ENCODE data around the gene TUSC2. TPM values are rescaled to one million over a fixed set of nuclear protein-coding genes. Genes with fewer than 3 reads are reported as not detected.
A peak's percentile ranks its signal among the peaks of the same experiment; 100 is the strongest.

The TUSC2 gene
- total and polyA plus RNA-seq, 2 of the 8 experiments (the other 6 are each of a cell fraction or from before 2014, with no cell fraction given) = 33.3 to 65.4 TPM

DNA sequence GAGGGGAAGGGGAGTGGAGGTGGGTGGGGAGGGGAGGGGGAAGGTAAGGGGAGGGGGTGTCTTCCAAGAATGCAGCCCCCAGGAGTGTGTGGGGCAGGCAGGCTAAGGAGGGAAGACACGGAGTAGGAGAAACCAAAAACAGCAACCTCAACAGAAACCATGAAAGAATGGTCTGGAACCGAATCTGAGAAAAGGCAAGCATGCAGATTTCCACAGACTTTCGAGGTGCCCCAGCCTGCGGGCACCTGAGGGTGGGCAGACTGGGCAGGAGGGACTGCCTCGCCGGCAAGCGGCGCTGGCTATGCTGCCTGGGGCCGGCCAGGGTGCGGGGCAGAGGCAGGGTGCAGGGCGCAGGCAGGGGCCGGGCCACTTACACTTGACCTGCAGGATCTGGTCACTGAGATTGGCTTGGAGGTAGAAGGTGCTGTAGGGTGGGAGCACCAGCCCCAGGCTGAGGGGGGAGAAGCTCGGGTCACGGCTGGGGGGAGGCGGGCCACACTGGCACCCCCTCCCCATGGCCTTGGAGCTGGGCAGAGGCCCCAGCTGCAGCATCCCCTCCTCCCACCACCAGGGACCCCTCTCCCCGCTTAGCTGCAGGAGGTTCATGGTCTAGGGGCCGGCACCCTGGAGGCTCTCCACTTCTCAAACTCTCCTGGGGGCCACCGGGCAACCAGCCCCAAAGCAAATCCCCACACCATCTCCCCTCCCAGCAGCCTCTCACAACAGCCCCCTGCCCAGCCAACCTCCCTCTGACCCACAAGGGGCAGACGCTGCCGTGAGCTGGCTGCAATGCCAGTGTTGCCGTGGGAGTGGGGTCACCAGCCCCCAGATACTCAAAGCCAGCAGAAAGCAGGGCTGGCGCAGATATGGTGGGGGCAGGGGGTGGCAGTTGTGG is 46.6 kb upstream of the TUSC2 start:
- H3K36me3 ChIP-seq (ENCODE audit: control insufficient read depth in 2 of 4, insufficient read depth in 4 of 4, low read length in 3 of 4) = no peaks in the 10 kb centered on the region
- H3K18ac ChIP-seq (ENCODE audit: extremely low read depth, low read length) = peak overlapping the region; percentile 71; the same call in 1 of the 2 replicates
- H3K23me2 ChIP-seq (ENCODE audit: low read depth, low read length) = 0 out of 2 replicates have a peak, but pooled peaks cover 2% of the 10 kb centered on the region
- DNase-seq (ENCODE audit: low read depth in 1 of 2, low spot score in 2 of 2) (no peak), FAIRE-seq (no peak)
- ChIA-PET CTCF (ENCODE audit: partially characterized antibody) (interaction anchor here (1.0 to 3.0 kb wide), 10 partner anchors 11 to 175 kb away, joined by 3 to 12 read pairs (median 6); no protein-coding TSS in a partner anchor), POLR2A (ENCODE audit: partially characterized antibody) (interaction anchor here (0.7 to 1.4 kb wide), 7 partner anchors 9 to 195 kb away, joined by 3 to 4 read pairs (median 3); partner anchors contain the start of gene HEMK1)
- no peak overlapping the region for H3K23ac ChIP-seq (ENCODE audit: insufficient read length)
- H4K91ac ChIP-seq (replicated peaks; ENCODE audit: insufficient read length, low read length) = peak overlapping the region; percentile 91
- 83% methylated on average over 14 of the region's 22 CpGs; no CpG with 5 or more reads in 1 of the 2 experiments for WGBS, 2 experiments (ENCODE audit: extremely low coverage in 1 of 2, insufficient coverage in 1 of 2, insufficient read length in 1 of 2, insufficient replicate concordance in 2 of 2, low coverage in 1 of 2, low lambda C conversion rate in 2 of 2, missing lambda C conversion rate in 1 of 2)
- H2AK5ac ChIP-seq (ENCODE audit: low read depth, low read length) = peak overlapping the region; percentile 47; the same call in 1 of the 2 replicates
- peak overlapping the region; percentile 90; the same call in 1 of the 2 replicates for H2BK12ac ChIP-seq (ENCODE audit: low read depth, low read length)
- no peak overlapping the region for H2AFZ ChIP-seq (ENCODE audit: low read length)
- H4K20me1 ChIP-seq (replicated peaks in 1 of 2; ENCODE audit: control insufficient read depth in 1 of 2, insufficient read depth in 2 of 2, low read length in 2 of 2) = peaks cover 2 to 4% of the 10 kb centered on the region in 2 experiments
- peak overlapping the region; percentile 85 for H3K4ac ChIP-seq (replicated peaks; ENCODE audit: insufficient read length, low read depth, low read length)
- H3K79me2 ChIP-seq (ENCODE audit: control insufficient read depth in 1 of 2, insufficient read depth in 2 of 2, low read length in 2 of 2) = no peaks in the 10 kb centered on the region
- peak overlapping the region; percentile 57; the same call in 1 of the 2 replicates for H4K8ac ChIP-seq (ENCODE audit: extremely low read depth, insufficient read depth, low read length)
- H2BK20ac ChIP-seq (ENCODE audit: low read length) = no peak overlapping the region
- H4K5ac ChIP-seq (ENCODE audit: insufficient read length, low read depth, low read length) = peak overlapping the region; percentile 12
- no peaks in the 10 kb centered on the region; a peak in 1 of 7 replicates for H3K27me3 ChIP-seq (replicated peaks in 1 of 4; ENCODE audit: control insufficient read depth in 3 of 4, extremely low read depth in 1 of 4, insufficient read depth in 3 of 4, low read length in 3 of 4)
- no peak overlapping the region for H3K4me2 ChIP-seq (ENCODE audit: insufficient read depth in 1 of 2, low read depth in 2 of 2, low read length in 2 of 2)
- H3K79me1 ChIP-seq (ENCODE audit: low read depth, low read length) = no peaks in the 10 kb centered on the region
- no peak overlapping the region for H3K9ac ChIP-seq (replicated peaks in 1 of 4; ENCODE audit: extremely low read depth in 1 of 4, low read depth in 3 of 4, low read length in 3 of 4)
- H3K14ac ChIP-seq (ENCODE audit: insufficient read length) = no peak overlapping the region
- peak overlapping the region; percentile 16; the same call in 1 of the 2 replicates for H2BK5ac ChIP-seq (ENCODE audit: low read depth, low read length)
- H3K4me1 ChIP-seq (replicated peaks in 1 of 4; ENCODE audit: control insufficient read depth in 3 of 4, insufficient read depth in 4 of 4, low read length in 3 of 4) = peaks cover 0 to 34% (median 22%) of the 10 kb centered on the region in 4 experiments; a peak in 6 of 7 replicates
- H3K4me3 ChIP-seq (ENCODE audit: extremely low read depth in 1 of 4, insufficient read depth in 2 of 4, low read depth in 3 of 4, low read length in 4 of 4) = no peak overlapping the region
- H3K9me3 ChIP-seq (ENCODE audit: insufficient read depth in 2 of 2, low read depth in 1 of 2, low read length in 1 of 2) = no peaks in the 10 kb centered on the region
- peak overlapping the region; percentile 55 for H2BK120ac ChIP-seq (replicated peaks; ENCODE audit: low read depth, low read length)
- peak overlapping the region; percentile 54 for H3K56ac ChIP-seq (replicated peaks; ENCODE audit: insufficient read length, low read depth, low read length)
- H2BK15ac ChIP-seq (ENCODE audit: low read length) = no peak overlapping the region; the same call in 1 of the 2 replicates
- H3K27ac ChIP-seq (ENCODE audit: low read depth, low read length) = no peak overlapping the region
- TF ChIP-seq SAP30 (IDR thresholded peaks at IDR 0.05; ENCODE audit: insufficient read depth, insufficient replicate concordance, low read length) = no peak
- no peak for TF ChIP-seq EZH2 (IDR thresholded peaks at IDR 0.05; ENCODE audit: low read depth, low read length, severe bottlenecking)
- TF ChIP-seq SP1 (IDR thresholded peaks at IDR 0.05; ENCODE audit: low read depth, low read length) = no peak
- no peak for TF ChIP-seq FOSL1 (IDR thresholded peaks at IDR 0.05; ENCODE audit: insufficient read depth, low read depth, low read length)
- no peak for TF ChIP-seq TAF7 (optimal IDR thresholded peaks at IDR 0.05; ENCODE audit: borderline replicate concordance, low read depth, low read length)
- TF ChIP-seq CHD1 (IDR thresholded peaks at IDR 0.05; ENCODE audit: low read depth, low read length) = no peak
- no peak for TF ChIP-seq CREB1 (IDR thresholded peaks at IDR 0.05)
- TF ChIP-seq YY1 (IDR thresholded peaks at IDR 0.05; ENCODE audit: low read depth, low read length) = no peak
- TF ChIP-seq POU5F1 (IDR thresholded peaks at IDR 0.05; ENCODE audit: low read depth, low read length) = no peak
- no peak for TF ChIP-seq CTBP2 (IDR thresholded peaks at IDR 0.05; ENCODE audit: borderline replicate concordance, insufficient read depth, insufficient read length, low read length)
- TF ChIP-seq KDM1A (IDR thresholded peaks at IDR 0.05; ENCODE audit: borderline replicate concordance, low read length) = no peak
